K562 (cell line): ENCODE results near the gene COL4A2.

ENCODE experiments used
- ETV6 ChIP-seq, 3 experiments: fragments of 150-350 bp in 1 of 3; sonication (generic) in 1 of 3; formaldehyde crosslinking in 1 of 3; IDR thresholded peaks; 2 replicates each; pipeline versions ENCODE4 v1.6.1 to v1.8.0; 2014 to 2022; ENCODE audit warnings: borderline replicate concordance in 2 of 3, low read depth in 2 of 3, antibody characterized with exemption in 1 of 3, low read length in 1 of 3, mild to moderate bottlenecking in 1 of 3, missing genetic modification reagents in 1 of 3
- RBM14 ChIP-seq: fragments of 200-400 bp; formaldehyde crosslinking; IDR thresholded peaks from 2 replicates; pipeline ENCODE4 v1.6.1; 2018; ENCODE audit warnings: low read depth, mild to moderate bottlenecking, low read length, moderate library complexity, borderline replicate concordance; ENCODE audit not compliant: insufficient read depth
- ZBTB17 ChIP-seq: fragments of 450-650 bp; formaldehyde crosslinking; IDR thresholded peaks from 2 replicates; pipeline ENCODE4 v1.4.0; 2020; ENCODE audit warnings: mild to moderate bottlenecking
- ZNF24 ChIP-seq: fragments of 450-650 bp; IDR thresholded peaks from 2 replicates; pipeline ENCODE4 v1.6.1; 2016

GRCh38 chr13:110426735-110427134 is 119.7 kb downstream of the COL4A2 start:
- TF ChIP-seq ZNF24 = no peak
- TF ChIP-seq ZBTB17 (CRISPR knock-in tag) = no peak
- no peak for TF ChIP-seq ETV6 (IDR thresholded peaks at IDR 0.05; ENCODE audit: borderline replicate concordance in 1 of 2, low read depth in 2 of 2, low read length in 1 of 2)
- TF ChIP-seq ETV6 (CRISPR knock-in tag; IDR thresholded peaks at IDR 0.05; ENCODE audit: borderline replicate concordance) = no peak
- TF ChIP-seq RBM14 = no peak
